Spinal cord (tissue), 4 donors: Measurements from ENCODE around the gene HSD17B10. TPM values are rescaled to one million over a fixed set of nuclear protein-coding genes. Genes with fewer than 3 reads are reported as not detected.

Experiments used
- polyA plus RNA-seq, 2 donors: library from polyadenylated mRNA; unstranded; fragments of 120-200 nt; gene quantifications; one replicate each; pipeline ENCODE4 v1.2.1, GENCODE V29; 2013; ENCODE audit not compliant: insufficient read length in 2 of 2
- small RNA-seq: library from RNA; depleted of rRNA; stranded (forward); fragments of <200 nt; gene quantifications from one replicate; pipeline ENCODE3, GENCODE V24; 2014; ENCODE audit warnings: low replicate concordance
- total RNA-seq, 2 donors: library from RNA; depleted of rRNA in 1 of 2; stranded (reverse); fragments of 120-200 nt in 1 of 2; fragments of >200 nt in 1 of 2; gene quantifications; one replicate each; pipeline versions ENCODE4 v1.2.3 to v1.2.4, GENCODE V29; 2013 to 2014

HSD17B10 gene
- total and polyA plus RNA-seq, 4 donors: 42.7 to 102 (median 93.2) TPM

Small RNA genes within 50 kb of the gene (small RNA-seq; reads per million reads assigned to genes)
- gene MIR6857: 0.20 reads per million, percentile 6 among the genes with 10 or more reads in this experiment
- not detected for gene VTRNA3-1P

Other genes starting within 250 kb of the HSD17B10 start
- gene KDM5C, start 209.2 kb downstream of the HSD17B10 start, total RNA-seq: 10 to 100 TPM; 82.0 to 82.4 TPM
- 10 to 100 TPM; 60.2 to 63.7 TPM for gene KDM5C, start 209.2 kb downstream of the HSD17B10 start, polyA plus RNA-seq
- gene IQSEC2, start 152.8 kb downstream of the HSD17B10 start, total RNA-seq: 10 to 100 TPM; 11.8 to 13.6 TPM
- gene IQSEC2, start 152.8 kb downstream of the HSD17B10 start, polyA plus RNA-seq: 10 to 100 TPM; 44.0 to 47.8 TPM
- 10 to 100 TPM; 22.9 to 28.4 TPM for gene SMC1A, start 11.7 kb downstream of the HSD17B10 start, total RNA-seq
- gene SMC1A, start 11.7 kb downstream of the HSD17B10 start, polyA plus RNA-seq: 10 to 100 TPM; 40.8 to 63.6 TPM
- gene RIBC1, start 11.5 kb downstream of the HSD17B10 start, total RNA-seq: 10 to 100 TPM in 1 of 2 donors, 1 to 10 TPM in 1; 1.8 to 11.0 TPM
- 1 to 10 TPM; 5.4 to 7.4 TPM for gene RIBC1, start 11.5 kb downstream of the HSD17B10 start, polyA plus RNA-seq